ENCODE data around the gene SLC26A2.

SLC26A2 gene

DNA sequence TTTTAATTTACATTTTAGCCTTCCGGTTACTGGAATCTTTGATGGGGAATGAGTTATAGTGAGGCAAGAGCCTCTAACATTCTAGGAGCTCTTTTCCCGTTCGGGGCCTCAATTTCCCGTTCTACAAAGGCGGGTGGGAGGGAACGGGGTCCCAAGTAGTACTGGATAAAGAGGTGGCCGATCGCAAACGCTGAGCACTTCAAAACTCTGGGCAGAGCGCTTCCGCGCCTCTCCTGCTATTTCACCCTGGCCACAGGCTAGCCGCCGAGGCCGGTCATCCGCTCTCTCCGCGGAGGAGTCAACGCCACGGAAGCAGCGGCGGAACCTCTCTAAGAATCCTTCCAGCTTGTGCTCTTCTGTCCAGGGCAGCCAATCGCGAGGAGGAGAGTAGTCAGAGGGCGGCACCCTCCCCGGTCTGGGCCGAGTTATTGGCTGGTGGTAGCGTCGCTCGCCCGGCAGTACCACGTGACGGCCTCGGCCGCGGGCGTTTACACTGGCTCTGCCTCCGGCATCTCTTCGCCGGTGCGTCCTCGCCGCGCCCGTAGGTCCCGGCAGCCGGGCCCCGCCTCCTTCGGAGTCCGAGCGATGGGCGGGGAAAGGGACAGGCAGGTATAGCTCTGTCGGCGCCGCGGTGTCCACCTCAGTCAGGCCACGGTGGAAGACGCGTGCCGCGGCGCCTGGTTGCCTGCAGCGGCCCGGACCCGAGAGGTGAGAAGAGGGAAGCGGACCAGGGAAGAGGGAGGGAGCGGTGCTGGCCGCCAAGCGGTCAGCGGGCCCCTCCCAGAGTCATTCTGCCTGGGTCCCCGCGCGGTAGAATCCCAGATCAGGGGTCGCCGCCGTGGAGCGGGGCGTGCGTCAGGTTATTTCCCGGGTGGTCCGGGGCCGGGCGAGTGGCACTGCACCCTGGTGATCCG is at the start of gene SLC26A2:
SLC26A2 (plus strand) TSS at position 487 of the 914 bp plus-strand sequence. CDS start 16,895 bp downstream, outside the sequence.
- peak within 1 kb of the TSS; percentile 78 for H3K27ac ChIP-seq

DNA sequence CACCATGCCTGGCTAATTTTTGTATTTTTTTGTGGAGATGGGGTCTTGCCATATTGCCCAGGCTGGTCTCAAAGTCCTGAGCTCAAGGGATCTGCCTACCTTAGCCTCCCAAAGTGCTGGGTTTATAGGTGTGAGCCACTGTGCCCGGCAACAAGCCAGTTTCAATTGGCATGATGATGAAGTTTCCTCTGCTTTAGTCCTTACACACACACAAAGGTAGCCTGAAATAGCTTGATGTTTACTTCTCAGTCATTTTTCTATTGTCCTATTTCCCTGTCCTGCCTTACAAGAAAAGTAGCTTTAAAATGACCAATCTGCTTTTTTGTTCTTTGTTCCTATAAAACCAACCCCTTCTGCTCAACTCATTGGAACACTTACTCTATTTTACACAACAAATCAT is 49.5 kb upstream of the SLC26A2 start:
- DNase-seq = no peak
- no peak overlapping the region for H3K4me3 ChIP-seq (ENCODE audit: low read depth, low read length)
- no peaks in the 10 kb centered on the region for H3K9me3 ChIP-seq (ENCODE audit: severe bottlenecking)
- no peaks in the 10 kb centered on the region for H3K36me3 ChIP-seq
- H3K27me3 ChIP-seq (ENCODE audit: insufficient read depth, low read depth, severe bottlenecking) = no peaks in the 10 kb centered on the region
- no peak overlapping the region for H3K27ac ChIP-seq
- no peak for TF ChIP-seq CTCF (IDR thresholded peaks at IDR 0.05; ENCODE audit: low read depth, low read length)

More for the DNA sequence above, at the start of gene SLC26A2:
- H3K27me3 ChIP-seq (ENCODE audit: insufficient read depth, low read depth, severe bottlenecking) = no peaks in the 10 kb centered on the region
- no peak for TF ChIP-seq CTCF (IDR thresholded peaks at IDR 0.05; ENCODE audit: low read depth, low read length)
- peak within 1 kb of the TSS; percentile 60 for H3K4me3 ChIP-seq (ENCODE audit: low read depth, low read length)
- peak; percentile 98 for DNase-seq
- H3K9me3 ChIP-seq (ENCODE audit: severe bottlenecking) = no peaks in the 10 kb centered on the region
- no peaks in the 10 kb centered on the region for H3K36me3 ChIP-seq

DNA sequence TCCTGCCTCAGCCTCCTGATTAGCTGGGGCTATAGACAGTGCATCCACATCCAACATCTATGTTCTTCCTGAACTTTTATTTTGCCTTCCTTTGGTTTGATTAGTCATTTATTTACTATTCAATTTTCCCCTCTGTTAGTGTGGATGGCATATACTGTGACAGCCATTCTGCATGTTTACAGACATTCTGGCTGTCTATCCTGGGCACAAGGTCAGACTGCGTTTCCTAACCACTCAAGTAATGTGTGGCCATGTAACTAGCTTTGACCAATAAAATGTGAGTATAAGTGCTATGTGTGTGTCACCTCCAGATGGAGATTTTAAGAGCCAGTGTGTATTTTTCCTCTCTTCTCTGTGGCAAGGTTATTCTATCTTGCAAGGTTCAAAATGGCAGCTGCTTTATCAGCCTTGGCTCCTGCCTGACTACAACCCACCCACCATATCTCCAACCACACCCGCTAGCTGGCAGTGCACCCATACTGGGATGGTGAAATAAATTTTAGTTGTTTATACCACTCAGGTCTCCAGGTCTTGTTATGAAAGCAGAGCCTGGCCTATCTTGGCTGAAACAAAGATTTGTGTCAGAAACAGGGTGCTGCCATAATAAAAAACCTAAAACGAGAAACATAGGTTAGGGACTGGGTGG is 48.2 kb upstream of the SLC26A2 start:
- H3K27me3 ChIP-seq (ENCODE audit: insufficient read depth, low read depth, severe bottlenecking) = no peaks in the 10 kb centered on the region
- no peak overlapping the region for H3K27ac ChIP-seq
- TF ChIP-seq CTCF (IDR thresholded peaks at IDR 0.05; ENCODE audit: low read depth, low read length) = no peak
- H3K36me3 ChIP-seq = no peaks in the 10 kb centered on the region
- no peak for DNase-seq
- no peak overlapping the region for H3K4me3 ChIP-seq (ENCODE audit: low read depth, low read length)
- H3K9me3 ChIP-seq (ENCODE audit: severe bottlenecking) = no peaks in the 10 kb centered on the region

GRCh38 chr5:149913436-149914419 is 46.8 kb upstream of the SLC26A2 start:
- DNase-seq = no peak
- no peak overlapping the region for H3K27ac ChIP-seq

More at GRCh38 chr5:149913436-149914419, 46.8 kb upstream of the SLC26A2 start:
- TF ChIP-seq CTCF (IDR thresholded peaks at IDR 0.05; ENCODE audit: low read depth, low read length) = no peak
- H3K4me3 ChIP-seq (ENCODE audit: low read depth, low read length) = no peak overlapping the region
- H3K27me3 ChIP-seq (ENCODE audit: insufficient read depth, low read depth, severe bottlenecking) = no peaks in the 10 kb centered on the region
- H3K9me3 ChIP-seq (ENCODE audit: severe bottlenecking) = no peaks in the 10 kb centered on the region
- no peaks in the 10 kb centered on the region for H3K36me3 ChIP-seq

Data from WERI-Rb-1 (cell line).